ENCODE data around the gene RIMS4.
"Not testable (repeated sequence)": the region's sequence is repeated elsewhere in the genome, so short reads cannot be mapped to it uniquely, and the experiment has no call there.

RIMS4 gene

GRCh38 chr20:44795836-44796235 is 14.5 kb downstream of the RIMS4 start:
- no peak for DNase-seq

GRCh38 chr20:44792796-44793195 is 17.6 kb downstream of the RIMS4 start:
- peak; percentile 4 to 8 for DNase-seq

GRCh38 chr20:44790638-44791393 is 19.5 kb downstream of the RIMS4 start:
- no peak for DNase-seq

- DNase-seq = no peak
These were observed 21.5 kb downstream of the RIMS4 start for GRCh38 chr20:44788706-44789456.

DNA sequence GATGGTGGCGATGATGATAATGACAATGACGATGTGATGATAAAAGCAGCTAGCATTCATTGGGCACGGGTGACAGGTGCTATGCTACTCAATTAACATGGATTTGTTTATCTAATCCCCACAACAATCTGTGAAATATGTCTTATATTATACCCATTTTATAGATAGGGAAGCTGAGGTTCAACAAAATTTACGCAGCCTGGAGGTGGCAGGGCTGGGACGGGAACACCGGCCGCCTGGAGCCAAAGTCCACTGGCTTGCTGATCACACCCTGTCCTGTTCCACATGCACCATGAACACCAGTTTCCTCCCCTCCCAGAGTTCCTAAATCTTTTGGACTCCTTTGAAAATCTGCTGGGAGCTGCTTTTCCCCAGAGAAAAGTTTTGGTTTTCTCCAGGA is 23.0 kb downstream of the RIMS4 start:
- no peak for DNase-seq

DNA sequence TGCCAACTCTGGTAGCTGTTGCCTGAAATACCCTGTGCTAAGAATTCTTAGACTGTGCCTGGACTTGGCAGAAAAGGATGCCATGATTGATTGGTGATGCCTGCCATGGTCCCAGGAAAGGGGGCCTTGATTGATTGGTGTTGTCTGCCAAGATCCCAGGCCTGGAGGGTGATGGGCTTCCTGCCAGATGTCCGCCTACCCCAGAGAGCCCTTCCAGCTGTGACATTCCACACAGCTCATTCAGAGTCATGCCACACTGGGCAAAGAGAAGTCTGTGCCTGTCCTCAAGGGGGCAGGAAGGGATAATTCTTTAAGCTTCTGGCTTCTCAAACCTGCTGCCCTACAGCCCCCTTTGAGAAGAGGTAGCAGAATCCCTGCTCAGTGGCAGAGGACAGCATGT is 24.6 kb downstream of the RIMS4 start:
- no peak for DNase-seq

GRCh38 chr20:44784688-44785087 is 25.7 kb downstream of the RIMS4 start:
- DNase-seq = no peak

GRCh38 chr20:44781791-44782190 is 28.6 kb downstream of the RIMS4 start:
- DNase-seq = no peak

DNA sequence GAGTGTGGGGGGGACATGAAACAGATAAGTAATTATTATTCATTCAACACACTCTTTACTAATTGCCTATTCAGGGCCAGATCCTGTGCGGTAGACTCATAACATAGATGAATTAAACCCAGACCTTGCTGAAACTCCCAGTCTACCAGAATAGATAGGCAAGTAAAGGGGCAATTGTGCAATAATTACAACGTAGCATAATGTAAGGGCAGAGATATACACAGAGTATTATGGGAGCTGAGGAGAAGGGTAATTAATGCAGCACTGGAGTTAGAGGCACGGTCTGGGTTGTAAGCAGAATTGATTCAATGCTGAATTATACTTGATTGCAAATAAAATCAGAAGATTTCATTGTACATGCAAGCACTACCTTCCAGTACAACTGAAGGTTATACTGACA is 29.2 kb downstream of the RIMS4 start:
- DNase-seq = no peak

GRCh38 chr20:44780226-44780625 is 30.1 kb downstream of the RIMS4 start:
- DNase-seq = peak; percentile 7 to 49

- DNase-seq = no peak
These were observed 33.4 kb downstream of the RIMS4 start for GRCh38 chr20:44776980-44777379.

- DNase-seq = no peak
These were observed 37.1 kb downstream of the RIMS4 start for GRCh38 chr20:44773070-44773829.

DNA sequence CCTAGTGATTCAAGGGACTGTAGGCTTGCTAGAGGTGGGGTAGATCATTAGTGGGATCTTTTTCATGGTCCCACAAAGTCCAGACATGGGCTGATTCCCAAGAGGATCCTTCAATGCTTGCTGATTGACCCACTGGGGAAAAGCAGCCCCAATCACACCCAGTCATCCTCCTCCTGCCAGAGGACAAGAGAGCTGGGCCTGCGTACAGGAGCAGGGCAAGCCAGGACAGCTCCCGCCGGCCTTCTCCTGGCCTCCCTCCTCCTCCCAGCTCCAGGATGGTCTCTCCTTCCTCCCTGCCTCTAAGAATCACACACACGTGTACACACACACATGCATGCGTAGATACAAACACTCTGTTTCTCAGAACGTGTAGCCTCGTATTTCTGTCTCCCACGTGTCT is 37.7 kb downstream of the RIMS4 start:
- no peak for DNase-seq

- DNase-seq = no peak
These were observed 39.2 kb downstream of the RIMS4 start for GRCh38 chr20:44771172-44771535.

- no peak for DNase-seq
These were observed 39.7 kb downstream of the RIMS4 start for GRCh38 chr20:44770484-44771171.

DNA sequence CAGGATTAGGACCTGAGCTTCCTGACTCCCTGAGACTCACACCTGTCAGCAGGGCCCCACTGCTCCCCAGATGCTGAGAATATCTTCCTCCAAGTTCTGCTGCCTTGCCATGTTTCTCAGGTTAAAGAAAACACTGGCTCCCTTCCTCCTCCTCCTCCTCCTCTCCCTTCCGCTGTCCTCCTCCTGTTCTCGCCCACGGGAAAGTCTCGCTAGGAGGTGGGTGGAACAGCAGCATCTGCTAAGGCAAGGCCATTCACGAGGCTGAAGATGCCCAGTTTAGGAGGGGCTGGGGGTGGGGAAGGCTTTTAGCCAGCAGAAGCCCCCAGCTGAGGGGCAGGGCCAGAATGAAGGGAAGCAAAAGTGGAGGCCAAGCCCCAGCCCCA is 40.9 kb downstream of the RIMS4 start:
- no peak for DNase-seq

- no peak for DNase-seq
These were observed 41.4 kb downstream of the RIMS4 start for GRCh38 chr20:44768854-44769480.

DNA sequence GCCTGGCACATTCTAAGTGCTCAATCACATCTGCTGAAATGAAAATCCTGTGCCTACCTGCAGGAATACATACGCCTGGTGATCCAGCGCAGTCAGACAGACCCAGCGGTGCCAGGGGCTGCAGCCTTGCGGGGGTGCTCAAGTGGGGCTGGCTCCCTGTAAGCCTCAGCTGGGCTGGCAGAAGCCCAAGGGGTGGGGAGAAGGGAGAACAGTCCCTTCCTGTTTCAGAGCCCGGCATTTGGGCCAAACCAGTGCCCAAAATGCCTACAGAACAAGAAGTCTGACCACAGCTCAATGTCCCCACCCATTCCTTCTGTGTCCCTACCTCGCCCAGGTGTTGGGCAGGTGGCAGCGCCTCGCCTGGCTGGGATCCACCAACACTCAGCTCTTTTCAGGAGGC is 42.1 kb downstream of the RIMS4 start:
- no peak for DNase-seq

GRCh38 chr20:44765701-44766347 is 44.5 kb downstream of the RIMS4 start:
- no peak for DNase-seq

DNA sequence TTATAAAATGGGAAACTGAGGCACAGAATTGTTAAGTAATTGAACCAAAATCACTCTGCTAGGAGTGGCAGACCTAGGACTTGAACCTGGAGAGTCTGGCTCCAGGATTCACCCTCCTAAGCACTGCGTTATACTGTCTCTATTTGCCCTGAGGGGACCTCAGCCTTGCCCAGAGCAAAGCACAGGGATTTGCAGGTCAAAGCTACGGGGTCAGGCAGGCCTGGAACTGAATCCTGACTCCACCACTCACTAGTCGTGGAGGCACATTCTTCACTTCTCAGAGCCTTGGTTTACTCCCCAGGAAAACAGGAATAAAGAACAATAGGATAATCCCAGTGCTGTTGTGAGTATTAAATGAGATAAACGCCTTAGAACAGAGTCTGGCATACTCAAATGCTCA is 45.3 kb downstream of the RIMS4 start:
- DNase-seq = no peak

- DNase-seq = not testable (repeated sequence)
These were observed 46.5 kb downstream of the RIMS4 start for GRCh38 chr20:44763798-44764197.
